Jurkat, Clone E6-1 (cell line): ENCODE measurements around the gene FOXRED2.
A peak's percentile ranks its signal among the peaks of the same experiment; 100 is the strongest.
"Not testable (repeated sequence)": the region's sequence is repeated elsewhere in the genome, so short reads cannot be mapped to it uniquely, and the experiment has no call there.

Source experiments
- DNase-seq: peaks from one replicate; pipeline ENCODE4 v3.0.0-alpha.2; 2011; ENCODE audit warnings: low read depth, low spot score
- H3K4me3 ChIP-seq: 2 replicates; pipeline ENCODE4 v1.5.1; 2011; ENCODE audit warnings: mild to moderate bottlenecking, low read length, control low read depth, moderate library complexity

The FOXRED2 gene

GRCh38 chr22:36522662-36523061, 15.8 kb upstream of the FOXRED2 start:
- no peak for DNase-seq

GRCh38 chr22:36520423-36520822, 13.6 kb upstream of the FOXRED2 start:
- DNase-seq = no peak
- no peak overlapping the region for H3K4me3 ChIP-seq

More at GRCh38 chr22:36522662-36523061, 15.8 kb upstream of the FOXRED2 start:
- H3K4me3 ChIP-seq = no peak overlapping the region

DNA sequence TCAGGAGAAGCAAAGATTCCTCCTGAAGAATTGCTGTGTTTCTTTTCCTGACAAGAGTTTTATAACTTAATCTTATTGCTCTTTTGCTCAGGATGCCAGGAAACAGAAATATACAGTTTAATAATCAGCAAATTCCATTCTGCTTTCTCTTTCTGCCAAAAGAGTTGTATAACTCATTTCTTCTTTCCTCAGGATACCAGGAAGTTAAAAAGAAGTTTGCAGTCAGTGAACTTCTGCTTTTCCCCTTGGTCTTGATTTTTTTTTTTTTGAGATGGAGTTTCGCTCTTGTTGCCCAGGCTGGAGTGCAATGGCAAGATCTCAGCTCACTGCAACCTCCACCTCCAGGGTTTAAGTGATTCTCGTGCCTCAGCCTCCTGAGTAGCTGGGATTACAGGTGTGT, 13.1 kb upstream of the FOXRED2 start:
- not testable (repeated sequence) for H3K4me3 ChIP-seq, DNase-seq

DNA sequence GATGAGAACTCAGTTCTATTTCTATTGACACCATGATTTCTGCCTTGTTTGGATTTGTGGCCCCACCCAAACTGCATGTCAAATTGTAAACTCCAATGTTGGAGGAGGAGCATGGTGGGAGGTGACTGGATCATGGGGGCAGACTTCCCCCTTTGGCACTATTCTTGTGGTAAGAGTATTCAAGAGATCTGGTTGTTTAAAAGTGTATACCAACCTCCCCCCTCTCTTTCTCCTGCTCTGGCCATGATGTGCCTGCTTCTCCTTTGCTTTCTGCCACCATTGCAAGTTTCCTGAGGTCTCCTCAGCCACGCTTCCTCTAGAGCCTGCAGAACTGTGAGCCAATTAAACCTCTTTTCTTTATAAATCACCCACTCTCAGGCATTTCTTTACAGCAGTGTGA, 7.9 kb upstream of the FOXRED2 start:
- no peak for DNase-seq
- H3K4me3 ChIP-seq = no peak overlapping the region

- no peak overlapping the region for H3K4me3 ChIP-seq
- no peak for DNase-seq
These were observed 6.2 kb upstream of the FOXRED2 start for GRCh38 chr22:36512991-36513390.

- no peak for DNase-seq
- H3K4me3 ChIP-seq = no peak overlapping the region
These were observed 5.5 kb upstream of the FOXRED2 start for GRCh38 chr22:36512333-36512732.

GRCh38 chr22:36510966-36511881, 4.4 kb upstream of the FOXRED2 start:
- no peak for DNase-seq
- no peak overlapping the region for H3K4me3 ChIP-seq

DNA sequence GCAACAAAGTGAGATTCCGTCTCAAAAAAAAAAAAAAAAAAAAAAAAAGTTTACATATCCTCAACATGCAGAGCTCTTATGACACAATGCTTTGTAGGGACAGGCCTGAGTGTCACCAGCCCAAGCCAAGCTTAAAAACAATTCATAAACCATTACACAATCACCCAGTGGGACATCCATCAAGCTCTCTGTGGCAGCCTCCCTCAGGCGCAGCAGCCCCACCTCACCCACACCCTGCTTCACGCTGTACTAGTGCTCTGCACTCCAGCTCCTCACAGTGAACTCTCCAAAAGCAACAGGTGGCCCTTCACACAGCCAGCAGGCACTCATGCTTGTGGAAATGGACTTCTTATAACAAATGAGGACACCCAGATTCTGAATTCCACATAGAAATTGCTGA, 3.5 kb upstream of the FOXRED2 start:
- no peak overlapping the region for H3K4me3 ChIP-seq
- DNase-seq = no peak

GRCh38 chr22:36507518-36508010, 724 bp upstream of the FOXRED2 start:
- H3K4me3 ChIP-seq = peak overlapping the region; percentile 62
- no peak for DNase-seq

DNA sequence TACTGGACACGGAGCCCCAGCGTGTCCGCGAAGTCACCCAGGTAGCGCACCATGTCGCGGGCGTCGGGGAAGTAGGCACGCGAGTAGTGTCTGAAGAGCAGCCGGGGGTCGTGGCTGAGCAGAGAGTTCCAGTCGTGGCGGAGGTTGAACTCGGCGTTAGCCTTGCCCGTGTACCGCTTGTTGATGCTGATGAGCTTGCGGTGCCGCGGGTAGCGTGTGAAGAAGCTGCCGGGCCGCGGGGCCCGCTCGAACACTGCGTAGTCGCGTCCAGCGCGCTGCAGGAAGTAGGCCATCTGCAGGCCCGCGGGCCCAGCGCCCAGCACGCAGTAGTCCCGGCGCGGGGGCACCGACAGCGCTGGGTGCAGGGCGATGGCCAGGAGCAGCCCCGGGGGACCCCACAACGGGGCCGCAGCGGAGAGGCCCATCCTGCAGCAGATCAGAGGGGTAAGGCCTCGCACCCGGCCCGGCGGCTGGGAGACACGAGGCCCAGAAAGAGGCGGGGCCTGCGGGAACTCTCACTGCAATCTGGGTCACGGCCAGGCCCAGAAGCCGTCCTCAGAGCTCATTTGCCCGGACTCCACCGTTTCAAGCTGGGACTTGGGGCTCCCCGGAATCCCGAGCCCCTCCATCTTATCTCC, 723 bp downstream of the FOXRED2 start:
- H3K4me3 ChIP-seq = peak overlapping the region; percentile 62

GRCh38 chr22:36497910-36498665, 8.8 kb downstream of the FOXRED2 start:
- no peak for DNase-seq
- no peak overlapping the region for H3K4me3 ChIP-seq

More for the DNA sequence above, 723 bp downstream of the FOXRED2 start:
- no peak for DNase-seq

- DNase-seq = no peak
- H3K4me3 ChIP-seq = no peak overlapping the region
These were observed 13.1 kb downstream of the FOXRED2 start for GRCh38 chr22:36493690-36494110.

DNA sequence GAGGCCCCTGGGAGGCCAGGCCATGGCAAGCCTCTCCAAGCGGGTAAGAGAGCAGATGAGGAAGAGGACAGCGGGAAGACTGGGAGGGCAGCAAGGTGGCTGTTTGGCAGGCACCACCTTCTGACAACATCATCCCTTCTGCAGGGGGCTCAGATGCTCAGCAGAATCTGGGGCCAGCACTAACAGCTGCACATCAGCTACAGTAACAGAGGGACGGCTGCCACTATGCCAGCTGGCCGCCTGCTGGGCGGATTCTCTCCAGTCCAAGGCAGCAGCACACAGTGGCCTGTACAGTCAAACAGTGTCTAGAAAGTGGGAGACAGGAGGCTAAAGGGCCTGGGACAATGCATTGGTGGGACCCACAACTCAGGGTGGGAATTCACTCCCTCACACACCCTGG, 14.7 kb downstream of the FOXRED2 start:
- no peak overlapping the region for H3K4me3 ChIP-seq
- DNase-seq = no peak

GRCh38 chr22:36491155-36491554, 15.7 kb downstream of the FOXRED2 start:
- no peak for DNase-seq
- no peak overlapping the region for H3K4me3 ChIP-seq

DNA sequence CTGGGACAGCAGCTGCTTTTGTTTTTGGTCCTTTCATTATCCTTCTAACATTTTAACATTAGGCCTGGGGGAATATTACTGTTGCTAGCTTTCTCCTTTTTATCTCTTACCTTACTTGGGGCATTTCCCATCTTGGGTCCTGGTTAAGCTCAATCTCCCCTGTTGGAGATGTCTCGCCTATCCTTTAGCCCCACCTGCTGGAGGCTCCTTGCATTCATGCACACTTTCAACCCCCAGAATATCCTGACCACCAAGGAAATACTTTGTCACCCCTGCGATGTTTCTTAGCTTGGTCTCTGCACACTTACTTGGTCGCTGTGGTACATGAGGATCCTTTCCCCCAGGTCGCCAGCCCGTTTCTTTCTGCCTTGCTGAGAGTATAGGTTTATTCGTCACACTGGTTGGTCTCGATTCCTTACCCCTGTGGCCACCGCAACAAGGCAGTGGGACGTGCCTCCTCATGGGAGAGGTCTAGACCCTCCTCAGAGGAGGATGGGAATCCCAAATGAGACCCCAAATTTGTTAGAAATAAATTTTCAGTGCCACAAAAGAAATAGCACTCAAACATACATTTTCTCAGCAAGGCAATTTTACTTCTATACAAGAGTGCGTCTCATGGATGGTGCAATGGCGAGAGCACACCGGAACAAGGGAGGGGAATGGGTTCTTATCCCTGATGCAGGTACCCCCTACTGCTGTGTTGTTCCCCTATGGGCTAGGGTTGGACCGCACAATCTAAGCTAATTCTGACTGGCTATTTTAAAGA, 20.0 kb downstream of the FOXRED2 start:
- DNase-seq = peak; percentile 51
- no peak overlapping the region for H3K4me3 ChIP-seq

GRCh38 chr22:36481393-36482168, 25.3 kb downstream of the FOXRED2 start, which contains the start of gene TXN2:
TSS of gene TXN2 (minus strand) at chr22:36481640. CDS start at chr22:36480837, 803 bp downstream.
- peak within 1 kb of the TSS; percentile 98 for H3K4me3 ChIP-seq
- DNase-seq = peak; percentile 96

- peak overlapping the region; percentile 98 for H3K4me3 ChIP-seq
- no peak for DNase-seq
These were observed 25.9 kb downstream of the FOXRED2 start for GRCh38 chr22:36480941-36481392.

DNA sequence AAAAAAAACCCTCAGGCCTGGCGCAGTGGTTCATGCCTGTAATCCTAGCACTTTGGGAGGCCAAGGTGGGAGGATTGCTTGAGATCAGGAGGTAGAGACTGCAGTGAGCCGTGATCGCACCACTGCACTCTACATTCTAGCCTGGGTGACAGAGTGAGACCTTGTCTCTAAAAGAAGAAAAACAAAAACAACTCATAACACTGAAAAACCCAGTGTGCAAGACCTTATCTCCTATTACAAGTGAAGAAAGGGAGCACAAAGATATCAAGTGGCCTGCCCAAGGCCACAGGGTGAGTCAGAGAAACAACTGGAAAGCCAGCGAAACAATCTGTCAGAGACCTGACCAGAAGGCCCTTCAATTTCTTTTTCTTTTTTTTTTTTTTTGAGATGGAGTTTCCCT, 27.9 kb downstream of the FOXRED2 start:
- H3K4me3 ChIP-seq = no peak overlapping the region
- no peak for DNase-seq
